PC-9 (cell line): ENCODE data around the gene UXS1. TPM values are rescaled to one million over a fixed set of nuclear protein-coding genes. Genes with fewer than 3 reads are reported as not detected.

Experiments
- BruUV-seq: library from RNA; stranded (reverse); fragments of 400-500 nt; replicated peaks from 2 replicates; lab custom pipeline; 2021; lab: Mats Ljungman, UMichigan
- CTCF ChIA-PET: fragments of 300-600 bp; sonication (Branson Sonifier 250); formaldehyde crosslinking; loops from one replicate; lab custom pipeline; 2022; ENCODE audit warnings: antibody characterized with exemption; lab: Charles Lee
- POLR2A ChIA-PET: fragments of 300-600 bp; sonication (Branson Sonifier 250); formaldehyde crosslinking; loops from one replicate; lab custom pipeline; 2022; ENCODE audit warnings: antibody characterized with exemption; ENCODE audit not compliant: unreplicated experiment; lab: Charles Lee
- DNase-seq, 2 experiments: peaks; one replicate each; pipeline versions ENCODE4 v3.0.0 to v3.0.0-alpha.2; 2015 to 2022; ENCODE audit warnings: mixed read lengths in 1 of 2
- H2AFZ ChIP-seq: fragments of 200-600 bp; sonication (generic); 2 replicates; pipeline ENCODE4 v1.8.1; 2017; ENCODE audit warnings: antibody characterized with exemption
- H3F3A ChIP-seq: fragments of 200-600 bp; sonication (generic); 2 replicates; pipeline ENCODE4 v1.8.1; 2017; ENCODE audit warnings: antibody characterized with exemption, mild to moderate bottlenecking, low read depth; ENCODE audit not compliant: insufficient read depth
- H3K27ac ChIP-seq: fragments of 200-600 bp; sonication (generic); 2 replicates; pipeline ENCODE4 v1.6.1; 2016; ENCODE audit warnings: mixed run types
- H3K27me3 ChIP-seq: fragments of 200-600 bp; sonication (generic); 2 replicates; pipeline ENCODE4 v1.6.1; 2016; ENCODE audit warnings: low read depth, mixed run types; ENCODE audit not compliant: insufficient read depth
- H3K36me3 ChIP-seq: fragments of 200-600 bp; sonication (generic); 2 replicates; pipeline ENCODE4 v1.6.1; 2016; ENCODE audit warnings: low read depth, mixed run types
- H3K4me1 ChIP-seq: fragments of 200-600 bp; sonication (generic); replicated peaks from 2 replicates; pipeline ENCODE4 v1.6.1; 2016; ENCODE audit warnings: mixed run types; ENCODE audit not compliant: insufficient read depth
- H3K4me2 ChIP-seq: fragments of 200-600 bp; sonication (generic); 2 replicates; pipeline ENCODE4 v1.6.1; 2017; ENCODE audit warnings: mixed run types
- H3K4me3 ChIP-seq: fragments of 200-600 bp; sonication (generic); 2 replicates; pipeline ENCODE4 v1.6.1; 2016; ENCODE audit warnings: mixed run types
- H3K79me2 ChIP-seq: fragments of 200-600 bp; sonication (generic); 2 replicates; pipeline ENCODE4 v1.6.1; 2017; ENCODE audit warnings: low read depth, mixed run types
- H3K9me2 ChIP-seq: fragments of 200-600 bp; sonication (generic); 2 replicates; pipeline ENCODE4 v1.8.1; 2017; ENCODE audit warnings: mild to moderate bottlenecking; ENCODE audit not compliant: insufficient read depth
- H3K9me3 ChIP-seq: fragments of 200-600 bp; sonication (generic); 2 replicates; pipeline ENCODE4 v1.8.1; 2016; ENCODE audit warnings: low read depth; ENCODE audit not compliant: insufficient read depth
- H4K20me1 ChIP-seq: fragments of 200-600 bp; sonication (generic); 2 replicates; pipeline ENCODE4 v1.8.1; 2017; ENCODE audit not compliant: insufficient read depth
- CTCF ChIP-seq: fragments of 200-600 bp; sonication (generic); conservative IDR thresholded peaks from 2 replicates; pipeline ENCODE4 v1.6.1; 2017; ENCODE audit warnings: mixed run types, antibody characterized with exemption, mild to moderate bottlenecking, moderate library complexity
- EZH2 ChIP-seq: fragments of 200-600 bp; sonication (generic); IDR thresholded peaks from 2 replicates; pipeline ENCODE4 v1.8.0; 2017; ENCODE audit warnings: antibody characterized with exemption, low read depth
- intact Hi-C: fragments of 100-400 bp; cut with micrococcal nuclease; formaldehyde crosslinking; loops from one replicate; pipeline ENCODE4 v1.10.0; 2022; ENCODE audit not compliant: unreplicated experiment
- total RNA-seq: library from RNA; stranded (reverse); gene quantifications from 2 replicates; pipeline ENCODE4 v1.2.3, GENCODE V29; 2021

The UXS1 gene
- total RNA-seq, 1 experiment from 2014 or later, result 65.6 TPM

GRCh38 chr2:106065268-106065982 lies 128.7 kb downstream of the UXS1 start:
- Histone ChIP-seq H3K9me3 (no peaks in the 10 kb centered on the region), H3K36me3 (no peaks in the 10 kb centered on the region), H4K20me1 (no peaks in the 10 kb centered on the region), H3K4me2 (no peak overlapping the region), H3K4me1 (no peaks in the 10 kb centered on the region), H3K27me3 (peaks cover 32% of the 10 kb centered on the region), H3K9me2 (no peaks in the 10 kb centered on the region), H3F3A (no peaks in the 10 kb centered on the region), H2AFZ (no peak overlapping the region), H3K4me3 (no peak overlapping the region), H3K27ac (no peak overlapping the region), H3K79me2 (no peaks in the 10 kb centered on the region)
- intact Hi-C loops, result no loop called here
- POLR2A ChIA-PET, result no interaction called here
- CTCF ChIA-PET, result no interaction called here
- no TSS peak for BruUV-seq
- DNase-seq, result no peak
- TF ChIP-seq CTCF, result no peak
- no peak for TF ChIP-seq EZH2

- Histone ChIP-seq H3K4me2 (no peak overlapping the region), H4K20me1 (no peaks in the 10 kb centered on the region), H3K4me3 (no peak overlapping the region), H3K9me2 (no peaks in the 10 kb centered on the region), H3K27me3 (peaks cover 12% of the 10 kb centered on the region), H3K79me2 (no peaks in the 10 kb centered on the region), H3F3A (no peaks in the 10 kb centered on the region), H3K9me3 (no peaks in the 10 kb centered on the region), H3K36me3 (no peaks in the 10 kb centered on the region), H2AFZ (no peak overlapping the region), H3K4me1 (no peaks in the 10 kb centered on the region), H3K27ac (no peak overlapping the region)
- TF ChIP-seq CTCF, result no peak
- no peak for TF ChIP-seq EZH2
- CTCF ChIA-PET, result no interaction called here
- BruUV-seq, result no TSS peak
- no peak for DNase-seq
- intact Hi-C loops, result no loop called here
- POLR2A ChIA-PET, result no interaction called here
These were observed 130.9 kb downstream of the UXS1 start for GRCh38 chr2:106063181-106063580.

GRCh38 chr2:106062627-106063026 lies 131.5 kb downstream of the UXS1 start:
- H3K9me3 ChIP-seq, result no peaks in the 10 kb centered on the region
- H3K4me2 ChIP-seq, result no peak overlapping the region
- no peaks in the 10 kb centered on the region for H3K79me2 ChIP-seq
- no peak overlapping the region for H2AFZ ChIP-seq
- H3K27me3 ChIP-seq, result peaks cover 7% of the 10 kb centered on the region; the same call in 1 of the 2 replicates
- no peaks in the 10 kb centered on the region for H3K36me3 ChIP-seq
- no TSS peak for BruUV-seq
- no peak overlapping the region for H3K4me3 ChIP-seq
- no peaks in the 10 kb centered on the region for H3K4me1 ChIP-seq
- no peaks in the 10 kb centered on the region for H3K9me2 ChIP-seq
- CTCF ChIA-PET, result no interaction called here
- TF ChIP-seq CTCF, result no peak
- no peak for TF ChIP-seq EZH2
- no peaks in the 10 kb centered on the region for H4K20me1 ChIP-seq
- no peak for DNase-seq
- no peak overlapping the region for H3K27ac ChIP-seq
- POLR2A ChIA-PET, result no interaction called here
- intact Hi-C loops, result no loop called here
- no peaks in the 10 kb centered on the region for H3F3A ChIP-seq
